GM18868 (cell line): ENCODE measurements around the gene LETM1.

Experiments
- ATAC-seq: cut with Tn5 transposase; IDR thresholded peaks from one replicate; pipeline ENCODE4 v1.9.1; 2021; ENCODE audit warnings: mild to moderate bottlenecking, moderate library complexity; ENCODE audit not compliant: unreplicated experiment

Gene LETM1

GRCh38 chr4:1783015-1783414 lies 72.9 kb downstream of the LETM1 start:
- no peak for ATAC-seq

- no peak for ATAC-seq
These were observed 75.5 kb downstream of the LETM1 start for GRCh38 chr4:1780435-1780834.

GRCh38 chr4:1779588-1780382 lies 76.2 kb downstream of the LETM1 start:
- ATAC-seq = no peak

GRCh38 chr4:1778642-1779392 lies 77.1 kb downstream of the LETM1 start:
- no peak for ATAC-seq

- no peak for ATAC-seq
These were observed 77.9 kb downstream of the LETM1 start for GRCh38 chr4:1777822-1778641.

GRCh38 chr4:1776521-1777161 lies 79.3 kb downstream of the LETM1 start:
- ATAC-seq = no peak

GRCh38 chr4:1775731-1776500 lies 80.0 kb downstream of the LETM1 start:
- ATAC-seq = no peak

- ATAC-seq = no peak
These were observed 82.2 kb downstream of the LETM1 start for GRCh38 chr4:1773754-1774153.

- ATAC-seq = no peak
These were observed 83.0 kb downstream of the LETM1 start for GRCh38 chr4:1772853-1773538.

GRCh38 chr4:1771555-1772305 lies 84.2 kb downstream of the LETM1 start:
- ATAC-seq = no peak

- no peak for ATAC-seq
These were observed 85.1 kb downstream of the LETM1 start for GRCh38 chr4:1770791-1771231.

- no peak for ATAC-seq
These were observed 85.7 kb downstream of the LETM1 start for GRCh38 chr4:1770245-1770644.

- ATAC-seq = no peak
These were observed 86.3 kb downstream of the LETM1 start for GRCh38 chr4:1769692-1770091.

GRCh38 chr4:1768367-1769034 lies 87.5 kb downstream of the LETM1 start:
- no peak for ATAC-seq

GRCh38 chr4:1767770-1768366 lies 88.1 kb downstream of the LETM1 start:
- ATAC-seq = no peak

- ATAC-seq = no peak
These were observed 88.7 kb downstream of the LETM1 start for GRCh38 chr4:1767061-1767769.
